NT2/D1 (cell line): ENCODE results near the gene CYFIP2.

Experiments
- SUZ12 ChIP-seq: IDR thresholded peaks from 2 replicates; pipeline ENCODE4 v1.6.1; 2011; ENCODE audit not compliant: insufficient read length, insufficient read depth; ENCODE audit errors: extremely low read depth
- YY1 ChIP-seq: IDR thresholded peaks from 2 replicates; pipeline ENCODE4 v1.6.1; 2011; ENCODE audit not compliant: insufficient read length, insufficient read depth
- ZNF274 ChIP-seq: IDR thresholded peaks from 2 replicates; pipeline ENCODE4 v1.6.1; 2011; ENCODE audit warnings: mild to moderate bottlenecking, low read depth, low read length

DNA sequence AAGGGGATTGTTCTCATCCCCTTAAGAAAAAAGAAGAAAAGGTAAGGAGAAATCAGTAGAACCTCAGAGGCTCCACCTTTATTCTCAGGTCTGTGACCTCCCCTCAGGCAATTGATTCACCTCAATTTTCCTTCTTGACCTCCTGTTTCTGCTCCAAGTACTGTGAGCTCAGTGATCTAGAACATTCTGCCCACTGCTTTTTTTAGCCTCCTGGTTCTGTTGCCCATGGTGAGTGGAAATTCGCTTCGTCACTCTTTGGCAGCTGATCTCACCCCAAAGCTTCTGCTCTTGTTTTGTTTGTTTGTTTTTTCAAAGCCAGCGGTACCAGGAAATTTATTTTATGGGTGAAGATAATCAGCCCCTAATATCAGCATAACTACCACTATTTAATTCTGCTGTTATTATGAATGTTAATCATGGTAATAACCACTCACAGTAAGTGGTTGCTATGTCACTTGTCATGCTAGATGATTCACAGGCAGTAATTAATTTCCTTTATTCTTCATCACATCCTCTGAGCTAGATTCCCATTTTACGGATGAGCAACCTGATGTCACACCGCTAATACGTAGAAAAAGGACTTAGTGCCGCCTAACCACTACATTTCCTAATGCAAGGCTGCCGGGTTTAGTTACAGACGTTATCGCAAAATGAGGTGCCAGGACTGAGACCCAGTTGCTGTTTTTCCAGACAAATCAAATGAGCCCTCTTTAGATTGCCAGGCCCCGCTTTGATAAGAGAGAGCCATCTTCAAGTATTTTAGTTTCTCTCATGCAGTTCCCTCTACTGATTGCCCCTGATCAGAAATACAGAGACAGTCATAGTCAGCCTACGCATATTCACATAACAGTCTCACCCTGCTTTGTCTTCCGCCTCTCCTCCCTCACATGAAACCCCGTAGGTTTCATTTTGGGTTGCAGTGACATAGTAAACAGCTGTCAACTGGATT, 78.2 kb downstream of the CYFIP2 start:
- TF ChIP-seq YY1 (no peak), ZNF274 (no peak), SUZ12 (no peak)
